SU-DHL-6 (cell line): ENCODE measurements around the gene MATCAP1.

Experiments
- CTCF ChIP-seq: fragments of 200-600 bp; sonication (generic); IDR thresholded peaks from one replicate; pipeline ENCODE4 v1.5.1; 2017; ENCODE audit warnings: antibody characterized with exemption, mild to moderate bottlenecking, low read length, moderate library complexity; ENCODE audit not compliant: insufficient read depth, poor library complexity, severe bottlenecking
- EZH2phosphoT487 ChIP-seq: fragments of 200-600 bp; sonication (generic), shearing (Covaris generic); conservative IDR thresholded peaks from 2 replicates; pipeline ENCODE4 v1.6.1; 2018; ENCODE audit warnings: mild to moderate bottlenecking, antibody characterized with exemption, low read length, moderate library complexity, mixed read lengths

GRCh38 chr16:67210069-67210937 is 26.5 kb upstream of the MATCAP1 start:
- TF ChIP-seq CTCF (no peak), EZH2phosphoT487 (no peak)
